ENCODE data around the gene ELL.
A peak's percentile ranks its signal among the peaks of the same experiment; 100 is the strongest.

Gene ELL

DNA sequence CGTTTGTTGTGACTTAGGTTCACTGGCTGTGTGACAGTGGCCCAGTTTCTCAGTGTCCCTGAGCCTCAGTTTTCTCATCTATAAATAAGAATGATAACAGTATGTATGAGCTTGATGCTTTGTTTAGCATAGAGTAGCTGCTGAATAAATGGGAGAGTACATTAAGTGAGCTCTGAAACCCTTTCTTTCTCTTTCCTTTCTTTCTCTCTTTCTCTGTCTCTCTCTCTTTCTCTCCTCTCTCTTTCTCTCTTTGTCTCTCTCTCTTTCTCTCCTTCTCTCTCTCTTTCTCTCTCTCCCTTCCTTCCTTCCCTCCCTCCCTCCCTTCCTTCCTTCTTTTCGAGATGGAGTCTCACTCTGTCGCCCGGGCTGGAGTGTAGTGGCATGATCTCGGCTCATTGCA lies 37.8 kb upstream of the ELL start:
- no peak overlapping the region for H3K23ac ChIP-seq (ENCODE audit: low read length in 2 of 2)

DNA sequence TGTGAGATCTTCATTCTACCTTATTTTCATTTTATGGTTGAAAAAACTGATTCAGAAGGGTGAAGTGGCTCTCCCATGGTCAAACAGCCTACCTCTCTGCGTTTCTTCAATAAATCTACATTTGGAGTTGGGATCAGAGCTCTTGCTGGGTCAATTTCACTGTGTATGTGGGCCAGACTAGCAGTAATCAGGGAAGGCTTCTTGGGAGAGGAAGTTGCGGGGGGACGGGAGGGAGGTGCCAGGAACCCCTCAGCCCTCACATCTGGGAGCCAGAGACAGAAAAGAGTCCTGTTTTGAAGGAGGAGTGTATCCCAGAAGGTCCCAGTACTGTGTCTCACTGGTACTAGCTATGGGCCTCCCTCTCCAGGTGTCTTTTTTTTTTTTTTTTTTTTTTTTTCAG lies 36.7 kb upstream of the ELL start:
- H3K4me1 ChIP-seq (ENCODE audit: control insufficient read depth, insufficient read depth, low read depth, low read length): peaks cover 4% of the 10 kb centered on the region
- no peak overlapping the region for H3K4ac ChIP-seq (ENCODE audit: low read depth in 1 of 2, low read length in 2 of 2)
- peak overlapping the region; percentile 99 for H3K9ac ChIP-seq (ENCODE audit: low read length)
- peak overlapping the region; percentile 4 to 100 for H3K4me3 ChIP-seq (ENCODE audit: insufficient read depth in 1 of 2, low read depth in 1 of 2, low read length in 2 of 2)
- H2BK5ac ChIP-seq (ENCODE audit: low read depth, low read length, poor library complexity, severe bottlenecking): no peak overlapping the region
- no peaks in the 10 kb centered on the region for H3K27me3 ChIP-seq (ENCODE audit: control insufficient read depth in 1 of 2, insufficient read depth in 1 of 2, low read length in 2 of 2)
- no peak overlapping the region for H4K8ac ChIP-seq (ENCODE audit: low read length)
- H2BK12ac ChIP-seq (ENCODE audit: low read length in 2 of 2): no peak overlapping the region
- no peak overlapping the region for H3K27ac ChIP-seq (ENCODE audit: low read length, poor library complexity, severe bottlenecking)
- no peak for DNase-seq
- H3K23ac ChIP-seq (ENCODE audit: low read length in 2 of 2): no peak overlapping the region
- WGBS: 61% methylated on average over 3 of the region's 3 CpGs
- H2AFZ ChIP-seq (ENCODE audit: low read depth, low read length): no peak overlapping the region
- H4K91ac ChIP-seq (ENCODE audit: low read length): no peak overlapping the region
- no peak overlapping the region for H2AK5ac ChIP-seq (ENCODE audit: low read length, severe bottlenecking)
- H3K36me3 ChIP-seq (ENCODE audit: control insufficient read depth in 1 of 2, insufficient read depth in 2 of 2, low read depth in 1 of 2, low read length in 2 of 2): peaks cover 17 to 19% of the 10 kb centered on the region in 2 experiments
- H3K14ac ChIP-seq (ENCODE audit: low read length in 2 of 2): no peak overlapping the region
- no peak overlapping the region for H2BK120ac ChIP-seq (ENCODE audit: low read depth, low read length)
- peak overlapping the region; percentile 79 for H3K4me2 ChIP-seq (ENCODE audit: low read length, poor library complexity, severe bottlenecking)
- H3K18ac ChIP-seq (ENCODE audit: low read depth in 1 of 2, low read length in 2 of 2): no peak overlapping the region
- H2BK15ac ChIP-seq (ENCODE audit: low read depth, poor library complexity, severe bottlenecking): no peak overlapping the region
- H3K79me1 ChIP-seq (replicated peaks; ENCODE audit: low read length, poor library complexity, severe bottlenecking): peaks cover 16% of the 10 kb centered on the region
- H3K9me3 ChIP-seq (ENCODE audit: control insufficient read depth, low read length): no peaks in the 10 kb centered on the region

More for the DNA sequence above, 37.8 kb upstream of the ELL start:
- Histone ChIP-seq H3K27ac (ENCODE audit: low read length, poor library complexity, severe bottlenecking) (no peak overlapping the region), H3K9ac (ENCODE audit: low read length) (peak overlapping the region; percentile 53), H3K14ac (ENCODE audit: low read length in 2 of 2) (no peak overlapping the region), H3K36me3 (ENCODE audit: control insufficient read depth in 1 of 2, insufficient read depth in 2 of 2, low read depth in 1 of 2, low read length in 2 of 2) (peaks cover 28 to 30% of the 10 kb centered on the region in 2 experiments), H2BK120ac (ENCODE audit: low read depth, low read length) (no peak overlapping the region), H3K4ac (ENCODE audit: low read depth in 1 of 2, low read length in 2 of 2) (no peak overlapping the region), H2BK12ac (ENCODE audit: low read length in 2 of 2) (no peak overlapping the region), H4K8ac (ENCODE audit: low read length) (no peak overlapping the region), H3K4me1 (ENCODE audit: control insufficient read depth, insufficient read depth, low read depth, low read length) (peaks cover 4% of the 10 kb centered on the region), H3K4me2 (ENCODE audit: low read length, poor library complexity, severe bottlenecking) (no peak overlapping the region), H2AK5ac (ENCODE audit: low read length, severe bottlenecking) (no peak overlapping the region), H3K27me3 (ENCODE audit: control insufficient read depth in 1 of 2, insufficient read depth in 1 of 2, low read length in 2 of 2) (no peaks in the 10 kb centered on the region), H2BK15ac (ENCODE audit: low read depth, poor library complexity, severe bottlenecking) (no peak overlapping the region), H3K9me3 (ENCODE audit: control insufficient read depth, low read length) (no peaks in the 10 kb centered on the region), H2BK5ac (ENCODE audit: low read depth, low read length, poor library complexity, severe bottlenecking) (no peak overlapping the region), H3K4me3 (ENCODE audit: insufficient read depth in 1 of 2, low read depth in 1 of 2, low read length in 2 of 2) (no peak overlapping the region), H3K18ac (ENCODE audit: low read depth in 1 of 2, low read length in 2 of 2) (no peak overlapping the region), H4K91ac (ENCODE audit: low read length) (no peak overlapping the region), H2AFZ (ENCODE audit: low read depth, low read length) (no peak overlapping the region), H3K79me1 (replicated peaks; ENCODE audit: low read length, poor library complexity, severe bottlenecking) (peaks cover 18% of the 10 kb centered on the region)
- WGBS: 98% methylated on average over 5 of the region's 5 CpGs
- no peak for DNase-seq

DNA sequence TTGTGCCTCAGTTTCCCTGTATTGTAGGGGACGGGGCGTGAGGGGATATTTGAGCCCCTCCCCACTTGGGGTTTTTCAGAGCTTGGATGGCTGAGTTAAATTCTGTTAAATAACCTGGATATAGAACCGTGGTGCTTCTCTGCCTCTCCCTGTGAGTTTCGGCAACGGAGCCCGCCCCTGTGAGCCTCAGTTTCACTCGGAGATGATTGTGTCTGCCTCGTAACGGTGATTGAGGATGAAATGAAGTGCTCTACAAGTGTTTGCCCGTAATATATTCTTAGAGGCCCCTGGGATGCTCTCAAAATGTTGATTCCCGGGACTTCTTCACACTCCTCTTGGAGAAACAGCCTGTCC lies 36.3 kb upstream of the ELL start:
- H2AFZ ChIP-seq (ENCODE audit: low read depth, low read length): peak overlapping the region; percentile 86
- peak overlapping the region; percentile 87 for H4K8ac ChIP-seq (ENCODE audit: low read length)
- no peak overlapping the region for H3K27ac ChIP-seq (ENCODE audit: low read length, poor library complexity, severe bottlenecking)
- H3K4me1 ChIP-seq (ENCODE audit: control insufficient read depth, insufficient read depth, low read depth, low read length): peaks cover 4% of the 10 kb centered on the region
- peak overlapping the region in 1 of 2 experiments; percentile 96 for H3K14ac ChIP-seq (ENCODE audit: low read length in 2 of 2)
- H3K4me2 ChIP-seq (ENCODE audit: low read length, poor library complexity, severe bottlenecking): peak overlapping the region; percentile 79
- H4K91ac ChIP-seq (ENCODE audit: low read length): peak overlapping the region; percentile 83
- H3K4ac ChIP-seq (ENCODE audit: low read depth in 1 of 2, low read length in 2 of 2): peak overlapping the region; percentile 79 to 97
- peak overlapping the region; percentile 26 for H2BK5ac ChIP-seq (ENCODE audit: low read depth, low read length, poor library complexity, severe bottlenecking)
- peak overlapping the region in 1 of 2 experiments; percentile 75 for H2BK12ac ChIP-seq (ENCODE audit: low read length in 2 of 2)
- peak overlapping the region; percentile 56 to 97 for H3K18ac ChIP-seq (ENCODE audit: low read depth in 1 of 2, low read length in 2 of 2)
- 11% methylated on average over 11 of the region's 11 CpGs for WGBS
- no peak for DNase-seq
- peak overlapping the region; percentile 78 for H2BK120ac ChIP-seq (ENCODE audit: low read depth, low read length)
- peak overlapping the region; percentile 94 to 100 for H3K4me3 ChIP-seq (ENCODE audit: insufficient read depth in 1 of 2, low read depth in 1 of 2, low read length in 2 of 2)
- H3K27me3 ChIP-seq (ENCODE audit: control insufficient read depth in 1 of 2, insufficient read depth in 1 of 2, low read length in 2 of 2): no peaks in the 10 kb centered on the region
- H2BK15ac ChIP-seq (ENCODE audit: low read depth, poor library complexity, severe bottlenecking): no peak overlapping the region
- peaks cover 13 to 15% of the 10 kb centered on the region in 2 experiments for H3K36me3 ChIP-seq (ENCODE audit: control insufficient read depth in 1 of 2, insufficient read depth in 2 of 2, low read depth in 1 of 2, low read length in 2 of 2)
- peaks cover 16% of the 10 kb centered on the region for H3K79me1 ChIP-seq (replicated peaks; ENCODE audit: low read length, poor library complexity, severe bottlenecking)
- peak overlapping the region; percentile 43 for H2AK5ac ChIP-seq (ENCODE audit: low read length, severe bottlenecking)
- peak overlapping the region; percentile 99 for H3K9ac ChIP-seq (ENCODE audit: low read length)
- H3K9me3 ChIP-seq (ENCODE audit: control insufficient read depth, low read length): no peaks in the 10 kb centered on the region
- peak overlapping the region in 1 of 2 experiments; percentile 91 for H3K23ac ChIP-seq (ENCODE audit: low read length in 2 of 2)

- Histone ChIP-seq H2AK5ac (ENCODE audit: low read length, severe bottlenecking) (peak within 1 kb of the TSS; percentile 43), H3K9me3 (ENCODE audit: control insufficient read depth, low read length) (no peaks in the 10 kb centered on the region), H2AFZ (ENCODE audit: low read depth, low read length) (peak within 1 kb of the TSS; percentile 86), H3K27ac (ENCODE audit: low read length, poor library complexity, severe bottlenecking) (no peak within 1 kb of the TSS), H3K18ac (ENCODE audit: low read depth in 1 of 2, low read length in 2 of 2) (peak within 1 kb of the TSS; percentile 77 to 97), H2BK12ac (ENCODE audit: low read length in 2 of 2) (peak within 1 kb of the TSS in 1 of 2 experiments; percentile 75), H3K23ac (ENCODE audit: low read length in 2 of 2) (peak within 1 kb of the TSS in 1 of 2 experiments; percentile 91), H2BK120ac (ENCODE audit: low read depth, low read length) (peak within 1 kb of the TSS; percentile 78), H3K4me3 (ENCODE audit: insufficient read depth in 1 of 2, low read depth in 1 of 2, low read length in 2 of 2) (peak within 1 kb of the TSS; percentile 94 to 100), H4K8ac (ENCODE audit: low read length) (peak within 1 kb of the TSS; percentile 97), H3K4me1 (ENCODE audit: control insufficient read depth, insufficient read depth, low read depth, low read length) (peaks cover 4% of the 10 kb centered on the region), H3K79me1 (replicated peaks; ENCODE audit: low read length, poor library complexity, severe bottlenecking) (peaks cover 15% of the 10 kb centered on the region), H3K9ac (ENCODE audit: low read length) (peak within 1 kb of the TSS; percentile 99), H2BK15ac (ENCODE audit: low read depth, poor library complexity, severe bottlenecking) (no peak within 1 kb of the TSS), H3K4me2 (ENCODE audit: low read length, poor library complexity, severe bottlenecking) (peak within 1 kb of the TSS; percentile 79), H3K14ac (ENCODE audit: low read length in 2 of 2) (peak within 1 kb of the TSS in 1 of 2 experiments; percentile 96), H2BK5ac (ENCODE audit: low read depth, low read length, poor library complexity, severe bottlenecking) (peak within 1 kb of the TSS; percentile 26), H3K27me3 (ENCODE audit: control insufficient read depth in 1 of 2, insufficient read depth in 1 of 2, low read length in 2 of 2) (no peaks in the 10 kb centered on the region), H3K4ac (ENCODE audit: low read depth in 1 of 2, low read length in 2 of 2) (peak within 1 kb of the TSS; percentile 79 to 97), H4K91ac (ENCODE audit: low read length) (peak within 1 kb of the TSS; percentile 83), H3K36me3 (ENCODE audit: control insufficient read depth in 1 of 2, insufficient read depth in 2 of 2, low read depth in 1 of 2, low read length in 2 of 2) (peaks cover 9% of the 10 kb centered on the region in 2 experiments)
- WGBS: 2% methylated on average over 57 of the region's 58 CpGs
- DNase-seq: peak; percentile 99
Measured at GRCh38 chr19:18557411-18558201, 35.7 kb upstream of the ELL start, which contains the start of gene KXD1. Gene KXD1, plus strand, starts transcription at chr19:18557870. Its CDS starts 4,187 bp downstream, at chr19:18562057.
